ENCODE measurements around the gene KCTD10.

Gene KCTD10

DNA sequence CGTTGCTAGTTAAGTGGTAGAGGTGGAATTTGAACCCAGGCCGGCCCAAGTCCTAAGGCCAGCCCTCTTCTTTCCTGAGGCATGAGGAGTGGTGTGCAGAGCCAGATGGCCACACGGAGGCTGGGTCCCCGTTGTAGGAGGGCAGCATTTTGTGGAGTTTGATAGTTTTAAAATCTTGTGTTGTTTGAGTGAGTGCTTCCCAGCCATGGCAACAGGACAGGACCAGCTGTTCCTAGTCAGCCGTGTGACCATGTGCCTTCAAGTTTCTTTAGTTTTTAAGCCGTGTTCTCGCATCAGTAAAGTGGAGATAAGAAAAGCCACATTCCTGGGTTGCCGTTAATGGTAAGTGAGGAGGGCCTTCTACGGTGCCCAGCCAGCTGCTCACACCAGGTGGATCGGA, 44.7 kb upstream of the KCTD10 start:
- no peak overlapping the region for H3K4me3 ChIP-seq (ENCODE audit: low read depth, low read length)
- TF ChIP-seq, protein P1, sequence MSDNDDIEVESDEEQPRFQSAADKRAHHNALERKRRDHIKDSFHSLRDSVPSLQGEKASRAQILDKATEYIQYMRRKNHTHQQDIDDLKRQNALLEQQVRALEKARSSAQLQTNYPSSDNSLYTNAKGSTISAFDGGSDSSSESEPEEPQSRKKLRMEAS (IDR thresholded peaks at IDR 0.05; ENCODE audit: low read depth, low read length) = no peak
- TF ChIP-seq, protein P2, sequence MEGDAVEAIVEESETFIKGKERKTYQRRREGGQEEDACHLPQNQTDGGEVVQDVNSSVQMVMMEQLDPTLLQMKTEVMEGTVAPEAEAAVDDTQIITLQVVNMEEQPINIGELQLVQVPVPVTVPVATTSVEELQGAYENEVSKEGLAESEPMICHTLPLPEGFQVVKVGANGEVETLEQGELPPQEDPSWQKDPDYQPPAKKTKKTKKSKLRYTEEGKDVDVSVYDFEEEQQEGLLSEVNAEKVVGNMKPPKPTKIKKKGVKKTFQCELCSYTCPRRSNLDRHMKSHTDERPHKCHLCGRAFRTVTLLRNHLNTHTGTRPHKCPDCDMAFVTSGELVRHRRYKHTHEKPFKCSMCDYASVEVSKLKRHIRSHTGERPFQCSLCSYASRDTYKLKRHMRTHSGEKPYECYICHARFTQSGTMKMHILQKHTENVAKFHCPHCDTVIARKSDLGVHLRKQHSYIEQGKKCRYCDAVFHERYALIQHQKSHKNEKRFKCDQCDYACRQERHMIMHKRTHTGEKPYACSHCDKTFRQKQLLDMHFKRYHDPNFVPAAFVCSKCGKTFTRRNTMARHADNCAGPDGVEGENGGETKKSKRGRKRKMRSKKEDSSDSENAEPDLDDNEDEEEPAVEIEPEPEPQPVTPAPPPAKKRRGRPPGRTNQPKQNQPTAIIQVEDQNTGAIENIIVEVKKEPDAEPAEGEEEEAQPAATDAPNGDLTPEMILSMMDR (IDR thresholded peaks at IDR 0.05; ENCODE audit: low read depth, low read length) = no peak
- no peak for TF ChIP-seq MYC (IDR thresholded peaks at IDR 0.05; ENCODE audit: low read depth, low read length)
- TF ChIP-seq POLR2A (IDR thresholded peaks at IDR 0.05; ENCODE audit: extremely low read depth, insufficient read length) = no peak
- DNase-seq (ENCODE audit: low read depth) = no peak

DNA sequence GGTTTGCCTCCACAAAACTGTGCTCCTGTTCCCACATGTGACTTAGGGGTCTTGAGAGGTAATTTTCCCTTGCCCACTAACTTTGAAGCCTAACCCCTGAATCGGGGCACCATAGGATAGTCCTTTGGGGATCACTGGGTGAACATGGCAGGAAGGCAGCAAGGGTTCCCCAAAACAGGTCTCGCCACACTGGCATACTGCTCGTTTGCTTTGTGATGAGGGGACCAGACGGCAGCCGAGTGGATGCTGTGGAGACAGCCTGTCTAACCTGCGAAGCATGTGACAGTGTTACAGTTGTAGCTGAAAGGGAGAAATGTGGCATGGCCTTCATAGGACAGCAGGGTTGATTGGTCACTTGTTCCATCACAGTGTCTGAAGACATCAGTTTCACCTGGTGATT, 42.7 kb upstream of the KCTD10 start:
- no peak overlapping the region for H3K4me3 ChIP-seq (ENCODE audit: low read depth, low read length)
- DNase-seq (ENCODE audit: low read depth) = no peak
- TF ChIP-seq, protein P2 (IDR thresholded peaks at IDR 0.05; ENCODE audit: low read depth, low read length) = no peak
- no peak for TF ChIP-seq MYC (IDR thresholded peaks at IDR 0.05; ENCODE audit: low read depth, low read length)
- TF ChIP-seq, protein P1 (IDR thresholded peaks at IDR 0.05; ENCODE audit: low read depth, low read length) = no peak

DNA sequence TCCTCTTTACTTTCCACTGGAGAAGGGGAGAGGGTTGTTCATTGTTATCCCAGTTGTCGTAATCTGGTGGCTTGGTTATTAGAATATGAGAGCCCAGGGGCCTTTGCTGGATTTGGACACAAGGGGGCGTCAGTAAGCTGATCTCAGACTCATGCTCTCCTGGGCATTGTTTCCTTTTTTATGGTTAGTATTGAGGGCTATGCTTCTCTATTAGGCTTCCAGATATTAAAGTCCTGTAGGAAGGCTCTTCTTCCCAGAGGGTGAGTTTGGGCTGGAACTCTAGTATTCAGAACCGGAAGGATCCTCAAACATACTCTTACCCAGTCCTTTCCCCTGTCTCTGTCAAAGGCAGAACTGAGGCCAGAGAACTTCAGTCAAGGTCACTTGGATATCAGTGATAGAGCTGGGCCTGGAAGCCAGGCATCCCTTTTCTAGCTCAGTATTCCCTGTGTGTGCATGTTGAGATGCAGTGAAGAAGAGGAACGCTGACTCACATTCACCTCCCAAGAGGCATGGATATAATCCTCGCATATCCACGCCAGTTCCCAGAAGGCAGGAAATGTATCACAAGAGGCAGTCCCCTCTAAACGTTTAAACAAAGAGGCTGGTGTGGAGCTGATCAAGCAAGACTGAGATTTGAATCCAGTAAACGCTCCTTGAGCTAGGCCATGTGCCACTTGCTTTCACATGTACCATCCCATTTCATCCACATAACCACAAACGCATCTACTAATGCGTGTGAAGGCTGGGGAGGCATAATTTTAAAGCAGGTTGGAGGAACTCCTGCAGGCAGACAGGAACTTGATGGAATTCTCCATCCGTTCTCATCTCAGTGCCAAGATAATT, 41.9 kb upstream of the KCTD10 start:
- H3K4me3 ChIP-seq (ENCODE audit: low read depth, low read length) = no peak overlapping the region

DNA sequence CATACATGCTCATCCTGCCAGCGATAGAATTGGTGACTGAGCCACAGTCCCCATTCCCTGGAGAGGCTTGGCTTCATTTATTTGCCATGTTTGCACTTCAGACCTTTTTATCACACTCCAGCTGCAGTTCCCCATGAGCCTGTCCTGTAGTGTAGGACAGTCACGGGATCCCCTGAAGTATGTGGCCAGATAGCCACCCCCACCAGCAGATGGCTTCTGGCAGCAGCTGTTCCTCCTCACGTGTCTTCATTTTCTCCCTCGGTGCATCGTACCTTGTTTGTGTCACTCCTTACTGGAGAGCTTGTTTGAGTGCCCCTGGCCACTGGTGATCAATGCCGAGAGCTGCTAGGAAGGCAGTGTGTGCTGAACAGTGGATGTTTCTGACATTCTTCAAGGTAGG, 40.5 kb upstream of the KCTD10 start:
- DNase-seq (ENCODE audit: low read depth) = no peak
- TF ChIP-seq, protein P1 (IDR thresholded peaks at IDR 0.05; ENCODE audit: low read depth, low read length) = no peak
- TF ChIP-seq MYC (IDR thresholded peaks at IDR 0.05; ENCODE audit: low read depth, low read length) (no peak), POLR2A (IDR thresholded peaks at IDR 0.05; ENCODE audit: extremely low read depth, insufficient read length) (no peak)
- TF ChIP-seq, protein P2 (IDR thresholded peaks at IDR 0.05; ENCODE audit: low read depth, low read length) = no peak
- no peak overlapping the region for H3K4me3 ChIP-seq (ENCODE audit: low read depth, low read length)

More for the DNA sequence above, 41.9 kb upstream of the KCTD10 start:
- DNase-seq (ENCODE audit: low read depth) = peak; percentile 72
- TF ChIP-seq, protein P1 (IDR thresholded peaks at IDR 0.05; ENCODE audit: low read depth, low read length) = peak; percentile 5; the same call in 1 of the 2 replicates
- TF ChIP-seq, protein P2 (IDR thresholded peaks at IDR 0.05; ENCODE audit: low read depth, low read length) = peak; percentile 99
- no peak for TF ChIP-seq POLR2A (IDR thresholded peaks at IDR 0.05; ENCODE audit: extremely low read depth, insufficient read length)
- no peak for TF ChIP-seq MYC (IDR thresholded peaks at IDR 0.05; ENCODE audit: low read depth, low read length)

DNA sequence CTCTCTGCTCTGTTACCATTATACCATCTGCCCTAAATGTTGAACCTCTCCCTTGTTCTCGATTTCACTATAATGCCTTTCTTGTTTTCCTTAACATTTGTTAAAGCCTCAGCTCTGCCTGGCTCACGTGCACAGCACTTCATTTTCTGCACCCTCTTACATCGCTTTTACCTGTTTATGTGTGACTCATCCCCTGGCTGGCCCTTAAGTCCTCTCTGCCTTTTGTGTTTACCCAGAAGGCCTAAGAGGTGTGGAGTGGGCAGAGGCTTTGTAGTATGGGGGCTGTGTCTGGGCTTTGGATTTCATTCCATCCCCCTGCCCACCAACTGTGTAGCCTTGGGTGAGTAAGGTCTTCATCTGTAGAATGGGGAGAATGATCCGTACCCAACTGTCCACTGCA, 36.9 kb upstream of the KCTD10 start:
- TF ChIP-seq POLR2A (IDR thresholded peaks at IDR 0.05; ENCODE audit: extremely low read depth, insufficient read length) (no peak), MYC (IDR thresholded peaks at IDR 0.05; ENCODE audit: low read depth, low read length) (no peak)
- TF ChIP-seq, protein P1 (IDR thresholded peaks at IDR 0.05; ENCODE audit: low read depth, low read length) = no peak
- no peak for DNase-seq (ENCODE audit: low read depth)
- no peak overlapping the region for H3K4me3 ChIP-seq (ENCODE audit: low read depth, low read length)

DNA sequence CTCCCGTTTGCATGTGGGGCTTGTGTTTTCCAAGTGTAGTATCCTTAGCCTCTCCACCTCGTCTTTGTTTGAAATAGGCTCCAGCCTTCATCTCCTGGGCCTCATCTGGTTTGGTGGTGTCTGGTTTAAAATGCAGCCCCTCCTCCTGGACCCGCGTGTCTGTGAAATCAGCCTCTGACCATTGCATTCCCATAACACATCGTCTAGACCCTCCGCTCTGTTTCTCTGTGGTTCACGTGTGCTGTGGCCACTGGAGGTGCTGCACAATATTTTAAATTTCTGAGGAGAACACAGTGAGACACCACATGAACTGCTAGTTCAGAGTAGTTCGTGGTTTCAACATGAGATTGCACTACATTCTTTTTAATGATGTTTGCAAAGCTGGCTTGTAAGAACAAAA, 36.0 kb upstream of the KCTD10 start:
- DNase-seq (ENCODE audit: low read depth) = no peak
- TF ChIP-seq, protein P2 (IDR thresholded peaks at IDR 0.05; ENCODE audit: low read depth, low read length) = no peak
- TF ChIP-seq, protein P1 (IDR thresholded peaks at IDR 0.05; ENCODE audit: low read depth, low read length) = no peak
- no peak for TF ChIP-seq POLR2A (IDR thresholded peaks at IDR 0.05; ENCODE audit: extremely low read depth, insufficient read length)
- no peak overlapping the region for H3K4me3 ChIP-seq (ENCODE audit: low read depth, low read length)
